GM18861 (cell line): ENCODE results near the gene NFU1.
"Not testable (repeated sequence)": the region's sequence is repeated elsewhere in the genome, so short reads cannot be mapped to it uniquely, and the experiment has no call there.

Source experiments
- ATAC-seq: cut with Tn5 transposase; IDR thresholded peaks from one replicate; pipeline ENCODE4 v1.9.1; 2021; ENCODE audit not compliant: unreplicated experiment

NFU1 gene

GRCh38 chr2:69387770-69388481 is 49.3 kb downstream of the NFU1 start:
- no peak for ATAC-seq

DNA sequence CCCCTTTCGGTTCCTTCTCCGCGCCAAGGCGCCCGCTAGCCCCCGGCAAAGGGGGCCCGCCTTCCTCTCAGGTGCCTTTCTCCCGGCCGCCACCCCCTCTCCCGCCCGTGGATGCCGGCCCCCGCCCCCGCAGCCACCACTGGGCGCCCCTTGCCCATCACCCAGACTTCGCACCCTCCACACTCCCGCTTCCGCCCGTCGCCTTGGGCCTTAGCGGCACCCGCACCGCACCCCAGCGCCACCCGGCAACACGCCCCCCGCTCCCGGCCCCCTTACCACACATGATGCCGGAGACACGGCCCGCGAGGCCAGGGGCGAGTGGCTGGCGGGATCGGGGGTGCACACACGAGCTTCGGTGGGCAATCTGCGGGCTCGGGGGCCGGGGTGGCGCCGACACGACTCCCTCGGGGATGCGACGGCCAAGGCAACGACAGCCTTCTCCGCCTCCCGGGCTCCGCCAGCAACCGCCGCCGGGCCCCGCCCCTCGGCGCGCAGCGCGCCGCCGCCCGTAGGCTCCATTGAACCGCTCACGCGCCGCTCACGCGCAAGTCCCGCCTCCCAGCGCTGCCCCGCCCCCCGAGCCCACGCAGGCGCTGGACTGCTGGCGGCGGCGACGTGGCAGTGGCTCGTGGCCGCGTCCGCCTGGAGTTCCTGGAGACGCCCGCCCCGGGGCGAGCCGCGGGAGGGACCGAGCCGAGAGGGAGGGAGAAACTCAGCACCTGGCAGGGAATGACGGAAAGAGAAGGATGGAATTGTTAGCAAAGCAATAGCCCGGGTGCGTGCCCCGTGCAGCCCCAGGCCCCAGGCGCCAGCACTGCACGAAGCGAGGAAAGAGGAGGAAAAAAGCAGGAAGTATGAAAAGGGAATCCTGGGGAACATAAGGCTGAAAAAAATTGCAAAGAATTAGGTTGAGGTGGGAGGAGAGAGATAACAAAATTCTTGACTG is 50.2 kb downstream of the NFU1 start, which contains the start of gene GFPT1:
Gene GFPT1 (minus strand): TSS at position 439 of the 946 bp plus-strand sequence. CDS start 156 bp downstream, at position 283.
- ATAC-seq, result peak; percentile 70

- ATAC-seq, result peak; percentile 29
Observed at GRCh38 chr2:69386360-69386759, 50.9 kb downstream of the NFU1 start.

GRCh38 chr2:69385443-69386151 is 51.6 kb downstream of the NFU1 start:
- ATAC-seq, result no peak

DNA sequence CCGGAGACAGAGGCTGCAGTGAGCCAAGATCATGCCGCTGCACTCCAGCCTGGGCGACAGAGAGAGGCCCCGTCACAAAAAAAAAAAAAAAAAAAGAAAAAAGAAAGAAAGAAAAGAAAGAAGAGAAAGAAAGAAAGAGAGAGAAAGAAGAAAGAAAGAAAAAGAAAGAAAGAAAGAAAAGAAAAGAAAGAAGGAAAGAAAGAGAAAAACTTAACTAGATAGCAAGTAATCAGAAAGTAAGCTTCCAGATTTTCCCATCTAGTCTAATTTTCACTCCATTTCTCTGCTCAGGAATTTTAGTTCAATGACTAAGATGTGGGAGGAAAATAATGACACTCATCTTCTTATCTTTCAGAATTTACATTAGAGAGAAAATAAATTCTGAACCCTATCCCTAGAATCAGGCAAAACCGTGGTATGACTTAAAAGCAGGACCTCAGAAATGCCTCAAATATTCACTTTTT is 52.6 kb downstream of the NFU1 start:
- ATAC-seq, result no peak

DNA sequence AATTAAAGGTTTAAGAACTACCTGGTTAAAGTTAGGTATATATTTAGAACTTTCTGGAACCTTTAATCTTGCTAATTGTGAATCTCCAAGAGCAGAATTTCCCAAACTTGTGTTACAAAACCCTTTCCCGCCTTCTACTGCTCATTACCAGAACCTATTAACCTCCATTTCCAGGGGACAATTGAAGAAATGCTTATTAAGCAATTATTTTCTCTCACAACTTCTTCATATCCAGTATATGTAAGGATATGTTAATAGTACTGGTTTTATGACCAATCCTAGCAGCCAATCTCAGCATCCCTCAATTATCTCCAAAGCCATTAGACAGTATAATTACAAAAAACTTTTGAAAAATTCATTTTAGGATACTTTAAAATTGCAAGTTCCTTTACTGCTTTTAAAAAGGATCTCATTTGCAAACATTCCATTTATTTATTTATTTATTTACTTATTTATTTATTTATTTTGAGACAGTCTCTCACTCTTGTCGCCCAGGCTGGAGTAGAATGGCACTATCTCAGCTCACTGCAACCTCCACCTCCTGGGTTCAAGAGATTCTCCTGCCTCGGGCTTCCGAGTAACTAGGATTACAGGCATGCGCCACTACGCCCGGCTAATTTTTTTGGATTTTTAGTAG is 53.9 kb downstream of the NFU1 start:
- ATAC-seq, result no peak

DNA sequence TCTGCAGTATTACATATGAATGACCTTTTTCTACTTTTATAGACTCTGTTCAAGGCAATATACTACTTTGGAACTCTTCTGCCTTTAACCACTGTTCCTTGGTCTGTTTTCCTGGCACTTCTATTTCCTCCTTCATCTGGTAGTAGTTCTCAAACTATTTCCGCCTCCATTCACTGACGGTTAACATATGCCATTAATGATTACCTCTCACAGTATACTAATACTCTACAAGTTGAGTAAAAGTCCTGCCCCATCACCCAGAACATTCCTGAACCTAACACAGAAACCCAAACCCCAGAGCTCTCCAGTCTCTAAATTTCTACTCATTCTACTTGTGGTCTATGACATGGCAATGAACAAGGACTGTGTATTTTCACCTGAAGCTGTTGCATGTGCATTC is 54.7 kb downstream of the NFU1 start:
- no peak for ATAC-seq

GRCh38 chr2:69381337-69381737 is 55.9 kb downstream of the NFU1 start:
- ATAC-seq, result no peak

DNA sequence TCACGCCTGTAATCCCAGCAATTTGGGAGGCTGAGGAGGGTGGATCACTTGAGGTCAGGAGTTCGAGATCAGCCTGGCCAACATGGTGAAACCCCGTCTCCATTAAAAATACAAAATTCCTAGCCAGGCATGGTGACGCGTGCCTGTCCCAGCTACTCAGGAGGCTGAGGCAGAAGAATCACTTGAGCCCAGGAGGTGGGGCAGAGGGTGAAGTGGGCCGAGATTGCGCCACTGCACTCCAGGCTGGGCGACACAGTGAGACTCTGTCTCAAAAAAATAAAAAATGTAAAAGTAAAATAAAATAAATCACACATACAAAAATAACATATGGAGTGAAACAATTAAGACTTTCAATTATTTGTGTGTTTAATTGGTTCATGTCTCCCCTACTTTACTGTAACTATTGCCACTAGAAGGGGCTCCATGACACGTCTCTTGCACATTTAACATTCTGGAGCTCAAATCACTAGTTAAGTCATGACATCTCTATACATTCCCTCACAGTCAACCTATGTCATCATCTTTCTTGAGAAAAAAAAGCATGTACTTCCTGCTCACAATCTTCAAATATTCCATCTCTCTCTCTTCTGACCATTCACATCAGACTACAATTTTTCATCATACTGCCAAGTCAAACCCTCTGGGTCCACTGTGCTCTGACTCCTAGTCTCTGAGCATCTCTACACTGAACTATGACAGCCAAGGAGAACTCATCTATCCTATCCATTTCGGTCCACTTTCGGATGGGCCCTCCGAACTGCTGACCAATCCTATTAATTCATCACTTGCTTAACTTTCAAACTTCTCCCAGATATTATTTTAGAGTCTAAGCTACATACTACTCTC is 56.9 kb downstream of the NFU1 start:
- ATAC-seq, result no peak

DNA sequence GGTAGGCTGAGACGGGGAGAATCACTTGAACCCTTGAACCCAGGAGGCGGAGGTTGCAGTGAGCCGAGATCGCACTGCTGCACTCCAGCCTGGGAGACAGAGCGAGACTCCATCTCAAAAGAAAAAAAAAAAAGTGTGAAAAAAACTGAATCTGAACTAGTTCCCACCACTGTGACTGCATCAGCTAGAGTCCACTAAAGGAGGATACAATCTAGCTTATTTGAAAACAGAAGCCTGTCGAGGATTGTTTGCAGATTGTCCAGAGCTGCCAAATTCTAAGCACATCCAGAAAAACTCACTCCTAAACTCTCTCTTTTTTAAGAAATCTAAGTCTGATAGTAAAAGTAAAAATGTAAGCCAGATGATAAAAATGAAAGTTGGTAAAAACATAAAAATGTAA is 60.8 kb downstream of the NFU1 start:
- ATAC-seq, result no peak

DNA sequence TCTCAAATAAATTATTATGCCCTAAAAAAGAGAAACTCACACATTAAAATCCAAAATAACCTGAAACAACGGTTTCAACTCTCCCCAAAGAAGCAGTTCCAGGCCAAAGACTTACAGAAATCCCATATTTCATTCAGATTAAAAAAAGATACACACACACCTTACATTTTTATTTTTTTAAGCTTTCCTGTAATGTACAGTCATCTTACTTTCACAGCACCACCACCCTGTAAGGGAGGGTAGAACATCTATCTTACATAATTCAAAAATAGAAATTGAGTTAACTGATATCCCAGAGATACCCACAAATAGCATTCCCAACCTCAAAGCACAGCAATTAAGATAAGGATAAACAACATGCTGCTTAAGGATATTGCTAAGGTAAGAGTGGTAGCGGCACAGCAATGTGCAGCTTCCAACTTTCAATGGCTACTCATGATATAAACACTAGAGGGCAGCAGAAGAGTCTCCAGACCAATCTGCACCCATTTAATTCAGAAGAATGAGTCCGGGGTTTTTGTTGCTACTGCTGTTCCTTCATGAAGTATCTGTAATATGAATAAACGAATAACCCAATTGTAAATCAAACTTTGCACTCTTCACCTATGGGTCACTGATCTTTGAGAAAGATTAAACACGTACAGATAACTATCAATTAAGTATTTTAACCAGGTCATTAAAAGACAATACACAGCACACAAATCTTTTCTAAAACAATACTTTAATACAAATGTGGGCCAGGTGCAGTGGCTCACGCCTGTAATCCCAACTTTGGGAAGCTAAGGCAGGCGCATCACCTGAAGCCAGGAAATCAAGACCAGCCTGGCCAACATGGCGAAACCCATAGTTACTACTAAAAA is 61.5 kb downstream of the NFU1 start:
- ATAC-seq, result no peak

DNA sequence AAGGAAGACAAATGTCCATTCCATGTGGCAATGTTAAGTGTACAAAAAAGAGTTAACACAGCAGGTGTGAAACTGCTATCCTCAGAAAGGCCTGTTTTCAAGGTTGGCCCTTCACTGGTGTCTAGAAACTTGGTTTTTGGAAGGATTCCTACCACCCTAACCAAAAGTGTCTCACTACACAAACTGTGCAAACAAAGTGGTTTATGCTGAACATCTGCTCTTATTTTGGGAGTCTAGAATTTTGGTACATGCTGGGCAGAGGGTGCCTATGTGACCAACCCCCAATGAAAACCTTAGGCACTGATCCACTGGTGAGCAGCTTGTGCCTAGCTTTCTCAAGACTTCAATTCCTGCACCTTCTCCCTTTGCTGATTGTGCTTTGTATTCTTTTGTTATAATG is 64.5 kb downstream of the NFU1 start:
- no peak for ATAC-seq

DNA sequence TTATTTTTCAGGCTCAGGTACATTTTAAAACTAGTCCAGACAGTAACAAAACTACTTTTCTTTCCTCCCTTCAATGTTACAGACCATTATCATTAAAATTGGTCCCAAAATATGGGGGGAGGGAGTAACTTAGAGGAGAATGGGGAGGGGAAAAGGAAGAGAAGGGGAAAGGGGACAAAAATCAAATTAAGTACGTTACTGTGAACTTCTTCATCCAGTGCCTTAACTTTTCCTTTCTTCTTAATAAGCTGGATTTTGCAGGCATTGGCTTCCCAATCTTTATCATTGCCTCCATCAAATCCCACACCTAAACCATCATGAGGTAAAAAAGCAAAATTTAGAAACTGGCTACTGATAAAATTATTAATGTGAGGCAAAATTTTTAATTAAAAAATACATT is 67.4 kb downstream of the NFU1 start:
- ATAC-seq, result no peak

DNA sequence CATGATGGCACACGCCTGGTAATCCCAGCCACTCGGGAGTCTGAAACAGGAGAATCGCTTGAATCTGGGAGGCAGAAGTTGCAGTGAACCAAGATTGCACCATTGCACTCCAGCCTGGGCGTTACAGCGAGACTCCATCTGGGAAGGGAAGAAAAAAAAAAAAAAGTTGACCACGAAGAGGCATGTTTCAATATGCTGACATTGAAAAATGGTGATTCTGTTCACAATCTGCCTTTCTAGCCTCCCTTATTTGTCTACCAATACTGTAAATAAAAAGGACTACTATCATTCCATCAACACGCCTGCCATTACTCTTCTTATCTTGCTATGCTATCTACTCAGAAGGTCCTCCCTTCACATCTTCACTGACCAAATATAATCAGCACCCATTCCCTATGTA is 68.6 kb downstream of the NFU1 start:
- no peak for ATAC-seq

GRCh38 chr2:69359371-69359770 is 77.9 kb downstream of the NFU1 start:
- no peak for ATAC-seq

DNA sequence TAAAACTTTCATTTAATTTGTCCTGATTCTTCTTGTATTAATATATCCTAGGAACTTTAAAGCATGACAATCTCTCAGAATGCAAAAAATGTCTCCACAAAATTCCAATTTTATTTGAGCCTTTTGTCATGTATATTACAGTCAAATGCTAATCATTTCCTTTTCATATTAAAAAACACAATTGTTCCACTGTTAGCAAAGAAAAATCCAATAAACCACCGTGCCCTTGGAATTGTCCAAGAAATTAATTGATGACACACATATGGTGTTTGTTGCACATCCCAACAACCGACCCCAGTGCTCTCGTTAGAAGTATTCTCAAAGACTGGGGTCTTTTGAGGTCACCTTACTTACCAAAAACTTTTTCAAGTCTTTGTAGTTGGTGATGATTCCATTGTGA is 78.3 kb downstream of the NFU1 start:
- ATAC-seq, result no peak

GRCh38 chr2:69356471-69356870 is 80.8 kb downstream of the NFU1 start:
- no peak for ATAC-seq

- ATAC-seq, result not testable (repeated sequence)
Observed at GRCh38 chr2:69354976-69355375, 82.3 kb downstream of the NFU1 start.

GRCh38 chr2:69353360-69353759 is 83.9 kb downstream of the NFU1 start:
- ATAC-seq, result no peak
